Measurements from ENCODE around the gene CHRDL2. TPM values are rescaled to one million over a fixed set of nuclear protein-coding genes. Genes with fewer than 3 reads are reported as not detected.

The CHRDL2 gene
- total RNA-seq, 1 experiment from 2014 or later = not detected

- peak; percentile 96 for DNase-seq (ENCODE audit: low read depth)
These were observed 17.2 kb upstream of the CHRDL2 start, which contains the start of gene RNF169 for GRCh38 chr11:74748211-74749126. RNF169 (plus strand) TSS chr11:74748849; CDS start chr11:74748881, 32 bp downstream.

- no peak for DNase-seq (ENCODE audit: low read depth)
These were observed 15.6 kb upstream of the CHRDL2 start for GRCh38 chr11:74746868-74747267.

- DNase-seq (ENCODE audit: low read depth) = peak; percentile 27
These were observed 13.1 kb upstream of the CHRDL2 start for GRCh38 chr11:74744277-74744676.

GRCh38 chr11:74743640-74744039 lies 12.4 kb upstream of the CHRDL2 start:
- DNase-seq (ENCODE audit: low read depth) = no peak

GRCh38 chr11:74742070-74742469 lies 10.8 kb upstream of the CHRDL2 start:
- DNase-seq (ENCODE audit: low read depth) = no peak

GRCh38 chr11:74739546-74740270 lies 8.5 kb upstream of the CHRDL2 start:
- DNase-seq (ENCODE audit: low read depth) = peak; percentile 66

GRCh38 chr11:74736031-74736430 lies 4.8 kb upstream of the CHRDL2 start:
- no peak for DNase-seq (ENCODE audit: low read depth)

- no peak for DNase-seq (ENCODE audit: low read depth)
These were observed 4.2 kb upstream of the CHRDL2 start for GRCh38 chr11:74735365-74735928.

GRCh38 chr11:74734559-74734925 lies 3.3 kb upstream of the CHRDL2 start:
- DNase-seq (ENCODE audit: low read depth) = no peak

- no peak for DNase-seq (ENCODE audit: low read depth)
These were observed 510 bp downstream of the CHRDL2 start for GRCh38 chr11:74730571-74731260.

GRCh38 chr11:74729397-74729796 lies 1.8 kb downstream of the CHRDL2 start:
- DNase-seq (ENCODE audit: low read depth) = no peak

GRCh38 chr11:74726547-74727182 lies 4.6 kb downstream of the CHRDL2 start:
- DNase-seq (ENCODE audit: low read depth) = peak; percentile 59

- DNase-seq (ENCODE audit: low read depth) = no peak
These were observed 5.5 kb downstream of the CHRDL2 start for GRCh38 chr11:74725701-74726100.

- DNase-seq (ENCODE audit: low read depth) = no peak
These were observed 7.7 kb downstream of the CHRDL2 start for GRCh38 chr11:74723511-74723910.

- no peak for DNase-seq (ENCODE audit: low read depth)
These were observed 9.8 kb downstream of the CHRDL2 start for GRCh38 chr11:74721479-74721835.

GRCh38 chr11:74720596-74721478 lies 10.4 kb downstream of the CHRDL2 start:
- no peak for DNase-seq (ENCODE audit: low read depth)

- DNase-seq (ENCODE audit: low read depth) = no peak
These were observed 12.2 kb downstream of the CHRDL2 start for GRCh38 chr11:74719011-74719410.

GRCh38 chr11:74717221-74717969 lies 13.8 kb downstream of the CHRDL2 start:
- DNase-seq (ENCODE audit: low read depth) = no peak

- no peak for DNase-seq (ENCODE audit: low read depth)
These were observed 16.3 kb downstream of the CHRDL2 start for GRCh38 chr11:74714904-74715303.

GRCh38 chr11:74713686-74714085 lies 17.5 kb downstream of the CHRDL2 start:
- no peak for DNase-seq (ENCODE audit: low read depth)

All from M059J (cell line).